Measurements from ENCODE around the gene GNL3. TPM values are rescaled to one million over a fixed set of nuclear protein-coding genes. Genes with fewer than 3 reads are reported as not detected.

Gene GNL3
- total RNA-seq, 1 experiment from 2014 or later = 205 TPM

DNA sequence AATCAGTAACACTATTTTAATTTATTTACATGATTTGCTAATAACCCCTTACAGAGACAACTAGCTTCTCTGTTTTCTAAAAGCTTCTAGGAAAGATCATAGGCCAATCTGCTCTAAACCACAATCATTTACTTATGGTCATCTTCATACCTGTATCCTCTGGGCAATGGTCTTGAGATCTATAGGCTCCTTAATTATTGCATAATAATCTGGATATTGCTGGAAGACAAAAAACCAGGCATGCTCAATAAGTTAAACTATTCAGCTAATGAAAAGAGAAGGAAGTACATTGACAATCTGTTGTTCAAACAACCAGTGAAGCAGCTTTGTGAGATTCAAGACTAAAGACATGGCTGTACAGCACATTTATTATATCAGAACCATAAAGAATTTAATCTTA lies 34.2 kb upstream of the GNL3 start:
- Histone ChIP-seq H3K27ac (ENCODE audit: low read depth, low read length) (no peak overlapping the region), H3K36me3 (ENCODE audit: control insufficient read depth in 1 of 2, insufficient read depth in 2 of 2, low read length in 2 of 2) (peaks cover 16 to 40% of the 10 kb centered on the region in 2 experiments), H3K9me3 (ENCODE audit: control insufficient read depth in 1 of 2, insufficient read depth in 1 of 2, low read depth in 1 of 2, low read length in 2 of 2) (no peaks in the 10 kb centered on the region), H3K9me2 (ENCODE audit: insufficient read depth) (no peaks in the 10 kb centered on the region), H3K4me3 (replicated peaks in 1 of 2; ENCODE audit: low read depth in 1 of 2, low read length in 2 of 2) (no peak overlapping the region), H3K9ac (ENCODE audit: low read length) (no peak overlapping the region), H3K4me2 (ENCODE audit: low read length) (no peak overlapping the region), H3K79me2 (ENCODE audit: insufficient read depth, low read length) (no peaks in the 10 kb centered on the region), H4K20me1 (ENCODE audit: insufficient read depth) (no peaks in the 10 kb centered on the region), H2AFZ (ENCODE audit: low read depth, low read length, poor library complexity, severe bottlenecking) (no peak overlapping the region), H3K4me1 (ENCODE audit: control insufficient read depth in 1 of 2, insufficient read depth in 2 of 2, low read length in 2 of 2) (no peaks in the 10 kb centered on the region; a peak in 1 of 4 replicates), H3K27me3 (ENCODE audit: insufficient read depth, low read length) (no peaks in the 10 kb centered on the region)
- no peak for TF ChIP-seq EGR1 (IDR thresholded peaks at IDR 0.05; ENCODE audit: low read depth)
- TF ChIP-seq, protein P1, sequence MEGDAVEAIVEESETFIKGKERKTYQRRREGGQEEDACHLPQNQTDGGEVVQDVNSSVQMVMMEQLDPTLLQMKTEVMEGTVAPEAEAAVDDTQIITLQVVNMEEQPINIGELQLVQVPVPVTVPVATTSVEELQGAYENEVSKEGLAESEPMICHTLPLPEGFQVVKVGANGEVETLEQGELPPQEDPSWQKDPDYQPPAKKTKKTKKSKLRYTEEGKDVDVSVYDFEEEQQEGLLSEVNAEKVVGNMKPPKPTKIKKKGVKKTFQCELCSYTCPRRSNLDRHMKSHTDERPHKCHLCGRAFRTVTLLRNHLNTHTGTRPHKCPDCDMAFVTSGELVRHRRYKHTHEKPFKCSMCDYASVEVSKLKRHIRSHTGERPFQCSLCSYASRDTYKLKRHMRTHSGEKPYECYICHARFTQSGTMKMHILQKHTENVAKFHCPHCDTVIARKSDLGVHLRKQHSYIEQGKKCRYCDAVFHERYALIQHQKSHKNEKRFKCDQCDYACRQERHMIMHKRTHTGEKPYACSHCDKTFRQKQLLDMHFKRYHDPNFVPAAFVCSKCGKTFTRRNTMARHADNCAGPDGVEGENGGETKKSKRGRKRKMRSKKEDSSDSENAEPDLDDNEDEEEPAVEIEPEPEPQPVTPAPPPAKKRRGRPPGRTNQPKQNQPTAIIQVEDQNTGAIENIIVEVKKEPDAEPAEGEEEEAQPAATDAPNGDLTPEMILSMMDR (IDR thresholded peaks at IDR 0.05 in 2 of 3, conservative IDR thresholded peaks at IDR 0.05 in 1 of 3; ENCODE audit: borderline replicate concordance in 1 of 3, insufficient read depth in 1 of 3, low read depth in 2 of 3, low read length in 2 of 3) = no peak
- no peak for TF ChIP-seq FOSL1 (IDR thresholded peaks at IDR 0.05; ENCODE audit: low read depth)
- no peak for TF ChIP-seq EZH2 (IDR thresholded peaks at IDR 0.05)
- TF ChIP-seq EZH2phosphoT487 (IDR thresholded peaks at IDR 0.05; ENCODE audit: borderline replicate concordance) = no peak
- TF ChIP-seq, protein P2, sequence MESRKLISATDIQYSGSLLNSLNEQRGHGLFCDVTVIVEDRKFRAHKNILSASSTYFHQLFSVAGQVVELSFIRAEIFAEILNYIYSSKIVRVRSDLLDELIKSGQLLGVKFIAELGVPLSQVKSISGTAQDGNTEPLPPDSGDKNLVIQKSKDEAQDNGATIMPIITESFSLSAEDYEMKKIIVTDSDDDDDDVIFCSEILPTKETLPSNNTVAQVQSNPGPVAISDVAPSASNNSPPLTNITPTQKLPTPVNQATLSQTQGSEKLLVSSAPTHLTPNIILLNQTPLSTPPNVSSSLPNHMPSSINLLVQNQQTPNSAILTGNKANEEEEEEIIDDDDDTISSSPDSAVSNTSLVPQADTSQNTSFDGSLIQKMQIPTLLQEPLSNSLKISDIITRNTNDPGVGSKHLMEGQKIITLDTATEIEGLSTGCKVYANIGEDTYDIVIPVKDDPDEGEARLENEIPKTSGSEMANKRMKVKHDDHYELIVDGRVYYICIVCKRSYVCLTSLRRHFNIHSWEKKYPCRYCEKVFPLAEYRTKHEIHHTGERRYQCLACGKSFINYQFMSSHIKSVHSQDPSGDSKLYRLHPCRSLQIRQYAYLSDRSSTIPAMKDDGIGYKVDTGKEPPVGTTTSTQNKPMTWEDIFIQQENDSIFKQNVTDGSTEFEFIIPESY (IDR thresholded peaks at IDR 0.05; ENCODE audit: extremely low read depth, insufficient replicate concordance, low read length) = no peak
- no peak for TF ChIP-seq SIN3A (IDR thresholded peaks at IDR 0.05; ENCODE audit: low read depth)
- no peak for TF ChIP-seq TCF7L2 (IDR thresholded peaks at IDR 0.05; ENCODE audit: borderline replicate concordance, extremely low read depth, insufficient read depth, insufficient read length)
- RAD21 ChIA-PET (ENCODE audit: low non-redundant PET in 1 of 2, low total read pairs in 2 of 2, uncharacterized antibody in 2 of 2, unreplicated experiment in 2 of 2) = no interaction called here
- POLR2A ChIA-PET = no interaction called here
- DNase-seq (ENCODE audit: low read depth, low spot score) = no peak
- BruUV-seq (replicated peaks) = no TSS peak
- ATAC-seq = no peak
- intact Hi-C loops (cut with micrococcal nuclease) = no loop called here
- CTCF ChIA-PET = no interaction called here

Data from HCT116 (cell line).